Keratinocyte (primary cell): ENCODE results near the gene ETV3L. TPM values are rescaled to one million over a fixed set of nuclear protein-coding genes. Genes with fewer than 3 reads are reported as not detected.

ENCODE experiments used
- DNase-seq: peaks from one replicate; pipeline ENCODE4 v3.0.0-alpha.2; 2011; ENCODE audit warnings: low read depth, missing footprints, low spot score
- FAIRE-seq: peaks from 2 replicates; lab custom pipeline; 2011; peaks lifted over from hg19 to GRCh38; lab: Jason Lieb, UNC
- H2AFZ ChIP-seq: 2 replicates; pipeline ENCODE4 v1.6.0; 2012; ENCODE audit warnings: low read length, control low read depth, inconsistent platforms; ENCODE audit not compliant: control insufficient read depth
- H3K27ac ChIP-seq: 2 replicates; pipeline ENCODE4 v1.5.1; 2011; ENCODE audit warnings: low read length; ENCODE audit not compliant: control insufficient read depth, insufficient read depth
- H3K27me3 ChIP-seq: 3 replicates; pipeline ENCODE4 v1.6.0; 2011; ENCODE audit warnings: low read length; ENCODE audit not compliant: control insufficient read depth, insufficient read depth; ENCODE audit errors: extremely low read depth
- H3K36me3 ChIP-seq, 2 experiments: 2 replicates in 1 of 2; 3 replicates in 1 of 2; pipeline ENCODE4 v1.5.1; 2011; ENCODE audit warnings: low read length in 2 of 2, mild to moderate bottlenecking in 1 of 2; ENCODE audit not compliant: control insufficient read depth in 2 of 2, insufficient read depth in 2 of 2; ENCODE audit errors: extremely low read depth in 1 of 2
- H3K4me1 ChIP-seq: 3 replicates; pipeline ENCODE4 v1.5.1; 2011; ENCODE audit warnings: low read length; ENCODE audit not compliant: control insufficient read depth, insufficient read depth; ENCODE audit errors: extremely low read depth
- H3K4me2 ChIP-seq: 3 replicates; pipeline ENCODE4 v1.6.0; 2011; ENCODE audit warnings: low read depth, low read length; ENCODE audit not compliant: control insufficient read depth, insufficient read depth; ENCODE audit errors: extremely low read depth
- H3K4me3 ChIP-seq, 3 experiments: fragments of 200-600 bp in 1 of 3; sonication (generic) in 1 of 3; 2 replicates in 2 of 3; 3 replicates in 1 of 3; pipeline ENCODE4 v1.5.1; 2011 to 2016; ENCODE audit warnings: low read length in 3 of 3, mild to moderate bottlenecking in 3 of 3, control low read depth in 2 of 3, inconsistent platforms in 1 of 3, low read depth in 1 of 3, mixed read lengths in 1 of 3, mixed run types in 1 of 3, moderate library complexity in 1 of 3; ENCODE audit not compliant: control insufficient read depth in 2 of 3, insufficient read depth in 2 of 3; ENCODE audit errors: extremely low read depth in 1 of 3
- H3K79me2 ChIP-seq: 2 replicates; pipeline ENCODE4 v1.6.0; 2012; ENCODE audit warnings: low read length; ENCODE audit not compliant: control insufficient read depth, insufficient read depth
- H3K9ac ChIP-seq: 3 replicates; pipeline ENCODE4 v1.6.0; 2011; ENCODE audit warnings: low read length; ENCODE audit not compliant: control insufficient read depth, insufficient read depth; ENCODE audit errors: extremely low read depth
- H3K9me1 ChIP-seq: 3 replicates; pipeline ENCODE4 v1.6.0; 2011; ENCODE audit warnings: low read length; ENCODE audit not compliant: control insufficient read depth, insufficient read depth; ENCODE audit errors: extremely low read depth
- H3K9me3 ChIP-seq: 2 replicates; pipeline ENCODE4 v1.5.1; 2012; ENCODE audit warnings: low read depth, low read length; ENCODE audit not compliant: control insufficient read depth
- H4K20me1 ChIP-seq: 3 replicates; pipeline ENCODE4 v1.6.0; 2011; ENCODE audit warnings: low read length; ENCODE audit not compliant: control insufficient read depth, insufficient read depth; ENCODE audit errors: extremely low read depth
- EZH2 ChIP-seq: IDR thresholded peaks from one replicate; pipeline ENCODE4 v1.6.1; 2012; ENCODE audit warnings: inconsistent platforms, mild to moderate bottlenecking, low read length, moderate library complexity
- dilution Hi-C: fragments of 300-500 bp; cut with MboI; formaldehyde crosslinking; loops from one replicate; pipeline ENCODE4 v1.7.0; 2020; ENCODE audit warnings: low sequenced_read_pairs; ENCODE audit not compliant: extremely low pct_ligation_motif_present
- polyA plus RNA-seq, 5 experiments: library from polyadenylated mRNA; depleted of rRNA in 3 of 5; stranded (reverse) in 3 of 5; stranded (forward) in 1 of 5; unstranded in 1 of 5; fragments of >200 nt; gene quantifications; 1 replicate in 1 of 5; 2 replicates in 3 of 5; 3 replicates in 1 of 5; pipeline versions ENCODE4 v1.2.1 to v1.2.3, GENCODE V29; 2011 to 2012; ENCODE audit warnings: missing spikeins in 2 of 5, low read depth in 1 of 5, low replicate concordance in 1 of 5
- TF ChIP-seq, protein P1 (sequence below), 3 experiments: IDR thresholded peaks in 1 of 3; conservative IDR thresholded peaks in 1 of 3; optimal IDR thresholded peaks in 1 of 3; 2 replicates in 2 of 3; 3 replicates in 1 of 3; pipeline versions ENCODE3 to v1.5.1; 2011; ENCODE audit warnings: low read length in 3 of 3, mild to moderate bottlenecking in 3 of 3, moderate library complexity in 2 of 3, control low read depth in 1 of 3, inconsistent platforms in 1 of 3; ENCODE audit not compliant: insufficient read depth in 2 of 3; ENCODE audit errors: extremely low read depth in 1 of 3

ETV3L gene
- polyA plus RNA-seq, 1 donor (not counting 4 experiments of a cell fraction or from before 2014, with no cell fraction given): not detected

DNA sequence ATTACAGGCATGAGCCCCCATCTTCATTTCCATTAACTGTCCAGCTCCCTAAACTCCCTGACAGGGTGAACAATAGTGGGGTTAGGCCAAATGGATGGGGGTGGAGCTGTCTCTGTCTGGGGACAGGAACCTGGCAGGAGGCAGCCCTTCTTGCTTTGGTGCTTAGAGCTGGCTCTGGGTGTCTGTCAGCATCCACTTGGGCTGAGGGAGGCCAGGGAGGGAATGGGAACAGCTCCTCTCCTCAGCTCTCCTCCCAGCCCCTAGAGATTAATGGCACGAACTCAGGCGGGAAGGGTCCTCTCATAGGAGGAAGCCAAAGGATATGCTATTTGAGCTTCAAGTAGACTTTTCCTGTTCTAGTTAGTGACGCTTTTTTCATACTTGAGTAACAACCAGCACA lies 11.1 kb upstream of the ETV3L start:
- H3K9me1 ChIP-seq: no peaks in the 10 kb centered on the region
- H3K4me2 ChIP-seq: no peak overlapping the region
- TF ChIP-seq, protein P1, sequence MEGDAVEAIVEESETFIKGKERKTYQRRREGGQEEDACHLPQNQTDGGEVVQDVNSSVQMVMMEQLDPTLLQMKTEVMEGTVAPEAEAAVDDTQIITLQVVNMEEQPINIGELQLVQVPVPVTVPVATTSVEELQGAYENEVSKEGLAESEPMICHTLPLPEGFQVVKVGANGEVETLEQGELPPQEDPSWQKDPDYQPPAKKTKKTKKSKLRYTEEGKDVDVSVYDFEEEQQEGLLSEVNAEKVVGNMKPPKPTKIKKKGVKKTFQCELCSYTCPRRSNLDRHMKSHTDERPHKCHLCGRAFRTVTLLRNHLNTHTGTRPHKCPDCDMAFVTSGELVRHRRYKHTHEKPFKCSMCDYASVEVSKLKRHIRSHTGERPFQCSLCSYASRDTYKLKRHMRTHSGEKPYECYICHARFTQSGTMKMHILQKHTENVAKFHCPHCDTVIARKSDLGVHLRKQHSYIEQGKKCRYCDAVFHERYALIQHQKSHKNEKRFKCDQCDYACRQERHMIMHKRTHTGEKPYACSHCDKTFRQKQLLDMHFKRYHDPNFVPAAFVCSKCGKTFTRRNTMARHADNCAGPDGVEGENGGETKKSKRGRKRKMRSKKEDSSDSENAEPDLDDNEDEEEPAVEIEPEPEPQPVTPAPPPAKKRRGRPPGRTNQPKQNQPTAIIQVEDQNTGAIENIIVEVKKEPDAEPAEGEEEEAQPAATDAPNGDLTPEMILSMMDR (optimal IDR thresholded peaks at IDR 0.05 in 1 of 3, IDR thresholded peaks at IDR 0.05 in 1 of 3, conservative IDR thresholded peaks at IDR 0.05 in 1 of 3; ENCODE audit: extremely low read depth in 1 of 3, insufficient read depth in 2 of 3, low read length in 3 of 3): no peak
- TF ChIP-seq EZH2: no peak
- no peaks in the 10 kb centered on the region for H3K36me3 ChIP-seq
- FAIRE-seq (no peak), DNase-seq (no peak)
- dilution Hi-C loops: no loop called here
- no peaks in the 10 kb centered on the region for H3K9me3 ChIP-seq
- no peaks in the 10 kb centered on the region for H4K20me1 ChIP-seq
- H3K4me3 ChIP-seq: no peak overlapping the region
- no peak overlapping the region for H3K9ac ChIP-seq
- no peaks in the 10 kb centered on the region for H3K79me2 ChIP-seq
- no peak overlapping the region for H2AFZ ChIP-seq
- peaks cover 4% of the 10 kb centered on the region for H3K4me1 ChIP-seq
- peaks cover 26% of the 10 kb centered on the region for H3K27me3 ChIP-seq
- no peak overlapping the region for H3K27ac ChIP-seq

DNA sequence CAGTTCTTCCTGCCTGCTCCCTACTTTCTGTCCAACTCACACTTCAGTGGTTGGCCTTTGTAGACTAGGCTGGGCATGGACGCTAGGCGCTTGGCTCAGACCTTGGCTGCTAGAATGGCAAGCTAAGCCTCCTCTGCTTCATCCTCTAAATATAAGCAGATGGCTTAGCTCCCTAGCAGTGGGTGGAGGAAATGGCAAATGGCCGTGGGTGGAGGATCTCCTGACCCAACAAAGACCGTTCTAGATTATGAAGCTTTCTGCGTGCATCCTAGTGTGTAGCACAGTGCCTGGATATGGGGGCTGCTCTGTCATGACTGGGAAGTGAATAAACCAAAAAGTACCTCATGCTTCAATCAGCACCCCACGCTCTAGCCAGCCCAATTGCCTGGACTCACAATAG lies 10.4 kb upstream of the ETV3L start:
- no peak overlapping the region for H3K4me2 ChIP-seq
- peaks cover 32% of the 10 kb centered on the region for H3K27me3 ChIP-seq
- H4K20me1 ChIP-seq: no peaks in the 10 kb centered on the region
- H3K9me3 ChIP-seq: no peaks in the 10 kb centered on the region
- no peak overlapping the region for H2AFZ ChIP-seq
- no peaks in the 10 kb centered on the region for H3K9me1 ChIP-seq
- H3K4me3 ChIP-seq: no peak overlapping the region
- H3K27ac ChIP-seq: no peak overlapping the region
- DNase-seq (no peak), FAIRE-seq (no peak)
- peaks cover 4% of the 10 kb centered on the region for H3K4me1 ChIP-seq
- H3K79me2 ChIP-seq: no peaks in the 10 kb centered on the region
- no peaks in the 10 kb centered on the region for H3K36me3 ChIP-seq
- H3K9ac ChIP-seq: no peak overlapping the region
- dilution Hi-C loops: no loop called here
- no peak for TF ChIP-seq EZH2
- TF ChIP-seq, protein P1 (optimal IDR thresholded peaks at IDR 0.05 in 1 of 3, IDR thresholded peaks at IDR 0.05 in 1 of 3, conservative IDR thresholded peaks at IDR 0.05 in 1 of 3; ENCODE audit: extremely low read depth in 1 of 3, insufficient read depth in 2 of 3, low read length in 3 of 3): no peak
